DMS 273 treated with DMSO at 0.1 percent for 48 hours (cell line): Measurements from ENCODE around the gene GALK1.
A peak's percentile ranks its signal among the peaks of the same experiment; 100 is the strongest.
"Not testable (repeated sequence)": the region's sequence is repeated elsewhere in the genome, so short reads cannot be mapped to it uniquely, and the experiment has no call there.

ENCODE experiments used
- DNase-seq: peaks from one replicate; lab custom pipeline; 2025; lab: John Stamatoyannopoulos, UW

Gene GALK1

DNA sequence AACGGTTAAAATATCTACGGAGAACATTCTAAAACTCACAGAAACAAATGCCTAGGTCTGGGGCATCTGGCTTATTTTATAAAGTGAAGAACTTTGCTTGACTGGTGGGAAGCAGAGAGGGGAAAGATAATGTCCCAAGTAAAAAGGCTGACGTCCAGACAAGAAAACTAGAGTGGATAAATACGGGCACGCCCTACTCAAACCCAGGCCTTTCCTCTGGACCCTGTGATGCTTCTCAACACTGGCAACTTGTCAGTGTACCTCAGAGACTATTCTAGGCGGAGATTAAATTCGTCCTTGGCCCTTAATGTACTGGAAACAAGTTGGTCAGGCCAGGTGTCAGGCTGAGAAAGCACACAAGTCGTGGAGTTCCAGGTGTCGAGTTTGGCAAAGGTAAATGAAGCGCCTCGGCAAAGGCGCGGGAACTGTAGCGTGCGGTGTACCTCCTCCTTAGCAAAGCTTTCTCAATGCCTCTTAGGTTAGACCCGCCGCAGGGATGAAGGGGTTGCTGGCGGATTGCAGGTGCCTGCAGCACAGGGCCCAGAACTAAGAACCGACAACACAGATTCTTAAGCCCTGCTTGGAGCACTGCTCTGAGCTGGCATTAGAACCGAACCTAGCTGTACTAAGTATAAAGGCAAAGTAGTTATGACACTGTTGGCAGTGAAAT is 18.9 kb upstream of the GALK1 start:
- DNase-seq = no peak

DNA sequence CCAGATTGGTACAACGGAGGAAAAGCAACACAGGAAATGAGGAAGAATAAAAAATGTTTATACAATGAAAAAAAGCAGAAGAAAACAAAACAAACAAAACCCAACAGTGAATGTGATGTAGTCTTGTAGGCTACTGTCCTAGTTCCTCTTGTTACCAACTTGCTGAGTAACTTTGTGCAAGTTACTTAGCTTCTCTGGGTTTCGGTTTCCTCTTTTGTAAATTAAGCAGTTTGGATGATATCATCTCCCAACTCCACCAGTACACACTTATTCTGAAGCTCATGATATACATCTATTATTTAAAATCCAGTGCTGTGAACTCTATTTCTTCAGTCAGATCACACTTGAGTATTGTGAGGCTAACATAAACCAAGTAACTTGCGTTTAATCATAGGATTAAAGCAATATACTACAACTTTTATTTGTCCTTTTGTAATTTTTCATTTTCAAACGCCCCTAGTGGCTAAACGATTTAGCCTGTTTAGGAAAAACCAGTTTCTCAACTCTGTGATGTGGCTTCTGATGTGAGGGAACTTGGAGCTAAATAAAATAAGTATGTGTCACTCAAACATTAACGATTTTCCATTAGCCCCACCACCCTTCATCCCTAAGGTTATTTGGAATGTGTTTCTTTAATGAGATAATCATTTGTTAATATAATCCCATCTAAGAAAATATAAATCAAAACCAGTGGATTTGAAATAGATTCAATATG is 18.2 kb upstream of the GALK1 start:
- no peak for DNase-seq

DNA sequence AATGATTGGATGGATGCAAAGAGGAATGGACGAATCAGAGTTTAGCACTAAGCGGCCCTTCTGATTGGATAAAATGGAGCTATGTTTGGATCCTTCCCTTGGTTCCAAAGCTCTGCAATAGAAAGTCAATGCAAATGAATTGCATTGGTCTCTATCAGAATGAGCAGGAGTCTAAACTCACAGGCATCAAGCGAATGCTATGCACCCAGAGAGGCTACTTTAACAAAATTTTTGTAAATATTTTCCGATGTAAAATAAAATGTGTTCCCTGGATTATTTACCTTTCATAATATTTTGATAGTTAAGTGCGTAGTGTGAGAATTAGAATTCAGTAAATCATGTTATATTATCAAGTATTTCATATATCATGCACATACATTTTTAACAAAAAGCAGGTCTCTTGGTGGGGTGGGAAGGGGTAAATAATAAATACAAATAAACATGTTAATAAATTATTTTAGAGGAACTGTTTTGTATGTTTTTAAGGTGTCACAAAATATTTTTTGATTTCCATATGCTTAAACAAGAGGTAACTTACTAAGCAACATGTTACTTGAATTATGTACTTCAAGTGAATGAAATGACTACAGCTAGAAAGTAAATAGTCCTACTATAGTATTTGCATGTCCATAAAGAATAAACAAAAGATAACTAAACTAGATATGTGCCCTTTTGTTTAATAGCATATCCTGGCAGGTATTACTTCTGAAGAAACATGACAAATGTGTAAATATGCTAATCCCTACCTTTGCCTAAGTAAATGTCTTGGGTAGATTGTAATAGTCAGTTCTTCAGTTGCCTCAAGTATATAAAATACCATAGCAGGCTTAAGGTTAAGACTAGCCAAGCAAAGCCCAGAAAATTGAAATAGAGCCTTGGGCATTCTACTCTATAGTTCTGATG is 15.2 kb upstream of the GALK1 start:
- DNase-seq = no peak

DNA sequence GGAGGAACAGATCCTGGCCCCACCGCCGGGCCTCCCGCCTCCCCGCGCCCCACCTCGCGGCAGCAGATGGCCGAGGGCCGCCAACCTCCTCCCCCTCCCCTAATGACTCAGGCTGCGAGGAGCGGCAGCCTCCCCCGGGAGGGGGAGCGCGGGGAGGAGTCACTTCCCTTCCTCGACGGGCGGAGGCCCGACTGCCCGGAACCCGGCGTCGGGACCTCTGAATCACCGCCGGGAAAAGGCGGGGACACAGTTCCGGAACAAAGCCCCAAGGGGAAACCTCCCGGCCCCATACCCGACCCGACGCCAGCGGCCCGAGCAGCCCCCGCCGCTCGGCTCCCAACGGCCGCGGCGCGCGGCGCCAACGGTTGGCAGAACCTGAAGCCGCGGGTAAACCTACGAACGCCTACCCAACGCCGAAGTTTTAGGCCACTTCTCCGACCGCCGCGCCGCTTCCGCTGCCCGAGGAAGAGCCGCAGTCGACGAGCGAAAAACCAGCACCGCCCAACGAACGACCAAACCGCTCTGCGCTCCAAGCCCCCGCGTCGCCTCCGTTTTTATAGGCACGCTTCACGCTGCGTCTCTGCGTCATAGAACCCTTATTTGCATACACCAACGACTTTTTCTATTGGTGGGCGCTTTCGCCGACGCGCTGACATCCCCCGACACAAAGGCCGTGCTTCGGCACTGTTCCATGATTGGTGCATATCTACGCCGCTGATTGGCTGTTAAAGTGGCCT is 14.4 kb upstream of the GALK1 start:
- peak; percentile 99 for DNase-seq

DNA sequence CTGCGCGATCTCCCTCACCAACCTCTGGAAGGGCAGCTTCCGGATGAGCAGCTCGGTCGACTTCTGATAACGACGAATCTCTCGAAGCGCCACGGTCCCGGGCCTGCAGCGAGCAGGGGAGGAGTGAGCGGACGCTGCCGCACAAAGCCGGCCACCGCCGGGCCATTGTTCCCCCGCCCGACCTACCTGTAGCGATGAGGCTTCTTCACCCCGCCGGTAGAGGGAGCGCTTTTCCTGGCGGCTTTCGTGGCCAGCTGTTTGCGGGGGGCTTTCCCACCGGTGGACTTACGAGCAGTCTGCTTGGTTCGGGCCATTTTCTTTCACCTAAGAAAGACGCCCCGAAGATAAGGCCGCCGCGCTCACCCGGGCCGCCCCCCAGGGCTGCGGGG is 13.9 kb upstream of the GALK1 start:
- no peak for DNase-seq

DNA sequence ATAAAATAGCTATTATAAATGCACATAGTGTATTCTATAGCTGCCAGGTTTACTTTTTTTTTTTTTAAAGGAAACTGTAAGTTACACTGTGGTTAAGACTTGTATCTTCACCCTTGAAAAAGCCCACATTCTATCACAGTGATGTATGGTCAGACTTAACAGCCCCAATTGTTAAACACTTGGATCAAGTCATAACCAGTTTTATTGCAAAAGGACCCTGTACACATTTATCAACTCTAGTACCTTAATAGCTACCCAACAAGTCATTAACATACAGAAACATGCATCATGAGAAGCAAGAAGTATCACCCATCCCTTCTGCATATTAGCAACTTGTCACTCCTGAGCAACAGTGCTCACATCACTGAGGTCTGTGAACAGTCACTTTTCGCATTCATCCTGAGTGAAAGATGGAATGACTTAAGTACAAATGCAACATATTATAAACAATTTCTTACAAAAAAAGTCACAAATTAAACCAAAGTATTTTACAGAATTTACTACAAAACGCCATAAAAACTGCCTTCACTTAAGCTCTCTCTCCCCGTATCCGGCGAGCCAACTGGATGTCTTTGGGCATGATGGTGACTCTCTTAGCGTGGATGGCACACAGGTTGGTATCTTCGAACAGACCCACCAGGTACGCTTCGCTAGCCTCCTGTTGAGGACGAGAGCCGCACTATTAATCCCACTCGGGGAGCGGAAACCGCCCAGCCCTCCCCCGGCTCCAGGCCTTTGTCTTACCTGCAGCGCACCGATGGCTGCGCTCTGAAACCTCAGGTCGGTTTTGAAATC is 13.3 kb upstream of the GALK1 start:
- not testable (repeated sequence) for DNase-seq

DNA sequence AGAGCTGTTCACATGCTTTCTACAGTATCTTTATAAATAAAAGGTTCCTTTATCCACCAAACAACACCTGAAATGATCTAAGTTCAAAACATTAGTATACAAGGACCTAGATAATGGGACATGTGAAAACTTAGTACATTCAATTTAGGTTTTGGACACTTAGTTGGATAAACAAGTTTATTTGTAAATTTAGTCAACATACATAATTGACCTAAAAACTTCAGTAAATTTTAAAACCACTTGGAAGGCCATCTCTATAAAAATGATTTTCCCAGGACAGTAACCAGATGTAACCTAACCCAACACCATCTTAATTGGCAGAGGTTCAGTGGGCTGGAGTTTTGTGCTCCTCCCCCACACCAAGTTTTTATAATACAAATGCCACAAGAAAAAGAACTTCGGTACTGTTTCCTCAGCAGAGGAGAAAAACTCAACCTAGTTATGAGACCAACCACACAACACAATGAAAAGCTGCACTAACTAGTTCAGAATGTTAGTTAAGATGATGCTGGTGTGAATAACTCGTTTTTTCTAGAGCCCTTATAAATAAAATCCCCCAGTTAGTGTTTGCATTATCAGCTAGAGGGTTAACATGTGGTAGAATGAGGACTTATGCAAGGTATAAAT is 12.4 kb upstream of the GALK1 start:
- no peak for DNase-seq

DNA sequence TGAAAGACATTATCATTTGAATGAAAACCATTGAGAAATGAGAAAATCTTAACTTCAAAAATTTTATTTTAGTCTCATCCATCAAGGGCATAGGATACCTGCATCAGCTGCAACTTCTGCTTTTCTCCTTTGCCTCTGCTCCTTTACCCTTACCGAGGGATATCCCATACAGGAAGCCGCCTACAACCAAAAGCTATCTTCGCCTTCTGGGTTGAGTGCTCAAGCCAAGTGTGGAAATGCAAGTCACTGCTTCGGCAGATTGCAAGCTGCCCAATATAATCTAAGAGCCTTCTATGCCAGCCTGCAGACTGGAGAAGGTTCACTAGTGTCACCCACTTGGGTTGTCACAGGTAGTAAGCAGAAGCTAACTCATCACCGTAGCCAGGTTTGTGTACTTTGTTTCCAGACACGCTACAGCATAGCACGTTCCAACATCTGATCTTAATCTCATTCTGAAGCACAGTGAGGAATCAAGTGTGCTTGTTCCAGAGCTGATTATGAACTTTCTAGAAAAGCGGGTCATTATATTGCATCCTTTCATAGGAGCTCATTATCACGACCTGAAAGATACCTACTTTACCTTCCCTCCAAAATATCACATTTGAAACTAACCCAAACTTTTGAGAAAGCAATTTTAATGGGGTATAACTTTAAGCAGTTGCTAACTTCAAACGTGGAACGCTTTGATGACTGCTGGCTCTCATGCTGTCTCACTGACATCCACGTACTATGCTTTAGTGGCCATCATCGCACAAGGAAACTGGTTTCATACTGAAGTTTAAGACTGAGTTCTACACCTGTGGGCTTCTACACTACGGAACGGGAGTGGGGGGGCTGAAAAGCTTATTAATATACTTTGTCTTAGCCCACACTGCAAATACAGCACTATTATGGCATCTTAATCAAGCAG is 11.6 kb upstream of the GALK1 start:
- no peak for DNase-seq

DNA sequence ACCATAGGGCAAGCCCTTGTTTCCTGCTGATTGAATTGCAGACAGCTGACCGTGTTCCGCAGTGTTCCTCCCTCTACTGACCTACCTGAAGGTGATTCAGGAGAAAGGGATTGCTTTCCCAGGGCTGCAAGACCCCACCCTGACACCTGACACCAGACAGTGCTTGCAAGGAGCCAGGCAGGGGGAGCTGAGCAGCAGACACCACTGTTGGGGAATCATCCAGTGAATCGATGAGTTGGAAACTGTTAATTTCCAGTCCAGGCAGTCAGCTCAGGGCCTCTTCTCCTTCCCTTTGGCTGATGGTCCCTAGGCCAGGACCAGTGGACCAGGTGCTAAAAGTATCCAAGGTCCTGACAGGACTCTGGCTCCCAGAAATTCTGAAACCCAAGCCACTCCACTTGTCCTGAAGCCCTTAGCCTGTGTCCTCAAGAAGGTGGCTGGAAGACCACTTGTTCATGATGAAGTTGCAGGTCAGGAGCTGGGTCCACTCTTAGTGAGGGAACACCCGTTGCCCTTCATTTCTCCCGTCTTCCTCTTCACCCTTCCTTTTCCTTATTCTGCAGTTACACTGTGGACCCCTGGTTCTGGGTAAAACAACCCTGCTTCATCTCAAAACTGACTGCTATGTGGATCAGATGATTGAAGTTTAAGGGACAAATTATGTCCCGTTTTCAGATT is 10.1 kb upstream of the GALK1 start:
- no peak for DNase-seq

DNA sequence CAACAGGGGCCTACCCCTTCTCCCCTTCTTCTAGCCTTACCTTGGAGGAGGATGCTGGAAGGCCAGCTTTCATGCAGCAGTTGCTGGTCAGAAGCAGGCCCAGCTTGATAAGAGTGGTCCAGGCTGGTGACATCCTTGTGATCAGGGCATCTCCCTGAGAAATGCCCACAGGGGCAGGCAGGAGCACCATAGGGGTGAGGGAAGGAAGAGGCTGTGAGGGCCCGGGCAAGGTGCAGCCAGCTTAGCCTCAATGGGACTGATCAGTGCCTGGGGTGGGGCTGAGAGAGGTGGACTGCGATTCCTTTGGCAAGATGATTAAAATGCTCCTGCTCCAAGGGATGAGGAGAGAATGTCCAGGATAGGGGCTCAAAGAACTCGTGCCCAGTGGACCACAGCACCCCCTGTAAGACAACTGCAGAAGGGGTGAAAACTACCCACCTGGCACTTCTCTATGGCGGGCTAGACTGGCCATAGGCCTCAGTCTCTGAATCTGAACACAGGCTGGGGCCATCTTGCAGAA is 9.5 kb upstream of the GALK1 start:
- DNase-seq = no peak

DNA sequence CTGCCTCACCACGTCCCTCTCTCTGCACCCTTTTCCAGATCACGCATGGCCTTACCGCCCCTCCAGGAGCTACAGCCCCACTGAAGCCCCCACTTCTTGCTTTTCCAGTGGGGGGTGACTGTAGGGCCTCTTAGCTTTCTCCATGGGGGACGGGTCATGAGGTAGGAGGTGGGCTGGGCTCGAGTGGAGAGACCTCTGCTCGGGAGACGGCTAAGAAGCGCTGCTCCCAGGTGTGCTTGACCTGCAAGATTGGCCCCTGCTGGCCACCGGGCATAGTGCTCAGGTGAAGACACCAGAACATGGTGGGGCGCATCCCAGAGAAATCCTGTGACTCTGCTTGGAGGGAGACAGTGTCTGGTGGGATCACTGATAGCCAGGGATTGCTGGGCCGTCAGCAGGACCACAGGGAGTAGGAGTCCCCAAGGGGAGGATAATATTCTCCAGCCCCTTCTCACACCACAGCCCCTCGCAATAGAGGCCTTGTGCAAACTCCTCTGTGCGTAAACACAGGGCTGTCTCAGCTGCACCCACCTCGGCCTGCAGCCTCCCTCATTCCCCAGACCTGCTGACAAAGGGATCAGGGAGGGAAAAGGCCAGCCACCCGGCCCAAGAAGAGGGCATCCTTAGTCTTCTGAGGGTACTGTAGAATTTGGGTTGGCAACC is 8.9 kb upstream of the GALK1 start:
- no peak for DNase-seq

DNA sequence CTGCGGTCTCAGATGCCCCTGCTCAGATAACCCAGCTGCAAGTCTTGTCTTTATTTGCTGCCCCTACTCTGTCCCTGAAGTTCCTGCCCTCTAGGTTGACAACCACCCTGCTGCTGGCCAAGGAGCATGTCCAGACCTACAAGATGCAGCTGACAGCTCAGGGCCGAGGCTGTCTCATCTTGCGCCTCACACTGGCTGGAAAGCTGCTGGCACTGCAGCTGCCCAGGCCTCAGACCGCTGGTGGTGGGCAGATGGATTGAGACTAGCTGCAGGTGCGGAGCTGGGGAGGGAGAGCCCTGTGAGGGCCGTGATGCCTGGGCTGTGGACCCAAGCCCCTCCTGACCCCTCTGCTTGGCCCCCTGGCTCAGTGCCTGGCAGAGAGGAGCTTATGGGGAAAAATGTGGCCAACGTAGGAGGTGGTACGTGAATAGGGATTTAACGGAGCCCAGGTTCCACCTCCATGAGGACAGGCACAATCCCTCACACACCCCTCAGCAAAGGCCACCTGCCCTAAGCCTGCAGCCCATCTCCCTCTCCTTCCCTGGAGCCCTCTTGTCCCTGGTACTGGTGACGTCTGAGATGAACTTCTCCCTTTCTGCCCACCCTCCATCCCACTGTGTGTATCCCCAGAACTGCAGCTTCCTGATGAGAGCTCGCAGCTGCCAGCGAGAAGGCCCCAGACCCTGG is 8.3 kb upstream of the GALK1 start:
- no peak for DNase-seq

DNA sequence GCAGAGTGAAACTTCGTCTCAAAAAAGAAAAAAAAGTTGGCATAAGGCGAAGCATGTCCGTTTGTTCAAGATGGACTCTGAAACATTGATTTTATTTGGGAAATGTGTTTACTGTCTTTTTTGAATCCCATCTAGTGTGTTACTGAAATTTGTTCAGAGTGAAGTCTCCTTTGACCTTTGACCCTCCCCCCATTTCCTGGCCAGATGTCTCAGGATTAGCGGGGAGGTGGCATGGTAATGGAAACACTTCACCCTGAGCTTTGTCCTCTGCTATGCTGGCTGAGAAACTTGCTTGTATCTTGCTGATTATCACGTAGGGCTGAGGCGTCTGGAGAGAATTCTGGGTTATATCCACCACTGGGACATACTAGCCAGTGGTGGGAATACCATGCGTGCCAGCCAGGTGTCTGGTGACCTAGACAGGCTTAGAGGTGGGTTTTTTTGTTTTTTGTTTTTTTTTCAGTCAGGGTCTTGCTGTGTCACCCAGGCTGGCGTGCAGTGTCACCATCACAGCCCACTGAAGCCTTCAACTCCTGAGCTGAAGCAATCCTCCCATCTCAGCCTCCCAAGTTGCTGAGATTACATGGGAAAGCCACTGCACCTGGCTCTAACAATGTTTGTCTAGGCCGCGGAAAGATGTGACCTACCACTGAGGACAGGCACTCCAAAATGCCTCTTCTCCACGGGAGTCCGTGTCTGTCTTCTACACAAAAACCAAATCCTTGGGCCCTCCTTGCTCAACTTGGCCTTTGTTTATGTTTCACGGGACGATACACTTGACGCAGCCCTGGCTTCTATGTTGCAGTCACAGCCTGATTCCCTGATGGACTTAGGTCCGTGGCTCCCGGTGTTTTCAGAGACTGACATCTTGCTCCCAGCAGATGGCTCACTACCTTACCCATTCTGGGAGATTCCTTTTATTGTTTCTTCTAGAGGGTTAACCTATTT is 6.6 kb upstream of the GALK1 start:
- no peak for DNase-seq

DNA sequence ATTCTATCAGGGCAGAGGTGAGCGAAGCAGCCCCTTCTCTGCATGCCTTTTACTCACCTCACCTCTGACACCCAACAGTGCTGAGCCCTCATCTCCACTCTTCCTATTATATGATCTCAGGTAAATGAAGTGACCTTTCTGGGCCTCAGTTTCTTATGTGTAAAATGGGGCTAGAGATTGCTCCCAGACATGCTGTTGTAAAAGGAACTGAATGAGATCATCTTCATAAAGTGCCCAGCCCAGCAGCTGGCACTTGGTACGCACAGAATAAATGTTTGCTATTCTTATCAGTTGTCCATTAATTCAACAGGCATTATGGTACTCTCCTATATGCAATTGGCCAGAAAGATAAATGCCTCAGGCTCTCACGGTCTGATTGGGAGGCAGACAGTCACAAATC is 4.5 kb upstream of the GALK1 start:
- no peak for DNase-seq

DNA sequence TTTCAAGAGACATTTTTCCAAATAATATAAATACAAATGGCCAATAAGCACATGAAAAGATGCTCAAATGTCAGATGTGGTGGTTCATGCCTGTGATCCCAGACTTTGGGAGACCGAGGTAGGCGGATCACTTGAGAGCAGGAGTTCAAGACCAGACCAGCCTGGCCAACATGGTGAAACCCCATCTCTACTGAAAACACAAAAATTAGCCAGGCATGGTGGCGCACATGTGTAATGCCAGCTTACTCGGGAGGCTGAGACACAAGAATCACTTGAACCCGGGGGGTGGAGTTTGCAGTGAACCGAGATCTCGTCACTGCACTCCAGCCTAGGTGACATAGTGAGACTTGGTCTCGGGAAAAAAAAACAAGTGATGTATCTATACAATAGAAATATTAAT is 2.9 kb upstream of the GALK1 start:
- DNase-seq = no peak

DNA sequence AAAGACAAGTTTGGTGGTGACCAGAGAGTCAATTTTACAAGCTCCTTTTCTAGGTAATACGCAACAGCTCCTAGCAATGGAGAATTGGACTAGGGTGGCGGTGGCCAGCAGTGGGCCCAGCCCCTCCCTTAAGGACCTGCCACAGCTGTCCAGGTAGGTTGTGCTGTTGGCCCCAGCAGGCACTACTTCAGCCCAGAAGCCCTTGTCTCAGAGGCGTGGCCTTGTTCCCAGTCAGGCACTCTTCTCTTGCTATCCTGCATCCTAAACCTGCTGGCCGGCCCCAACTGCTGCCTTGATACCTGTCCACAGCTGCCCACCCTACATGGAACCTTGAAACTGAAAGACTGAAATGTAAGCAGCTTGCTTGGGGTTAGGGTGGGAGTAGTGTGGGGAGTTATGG is 989 bp upstream of the GALK1 start:
- no peak for DNase-seq

DNA sequence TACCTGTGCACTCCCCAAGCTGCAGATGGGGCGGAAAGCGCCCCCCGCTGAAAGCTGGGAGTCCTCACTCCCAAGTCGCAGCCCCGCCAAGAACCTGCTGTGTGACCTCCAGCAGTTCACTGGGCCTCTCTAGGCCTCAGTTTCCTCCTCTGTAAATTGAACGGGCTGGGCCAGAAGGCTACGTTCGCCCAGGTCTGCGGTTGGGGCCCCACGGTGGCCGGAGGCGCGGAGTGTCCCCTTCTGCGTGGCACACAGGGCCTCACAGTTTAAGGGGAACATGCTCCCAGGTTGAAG is 628 bp downstream of the GALK1 start:
- DNase-seq = no peak
